ENCODE measurements around the gene PPCS. TPM values are rescaled to one million over a fixed set of nuclear protein-coding genes. Genes with fewer than 3 reads are reported as not detected.

PPCS gene
- total RNA-seq (2022) (56.1 and 56.9 TPM in 2 replicates), Bru-seq, nascent RNA (percentile 92 among the genes with signal in this experiment), BruChase-seq, experiment 1, labeled RNA remaining after a 6-hour chase (percentile 95 among the genes with signal in this experiment), BruChase-seq, experiment 2, labeled RNA remaining after a 2-hour chase (percentile 92 among the genes with signal in this experiment)
- long read RNA-seq, transcript PPCS-201 (3 exons, 984 nt) = minor isoform, 49 of 261 reads
- long read RNA-seq, transcript PPCS-203 (3 exons, 1,431 nt) = major isoform, 121 of 261 reads
- long read RNA-seq, transcript PPCS-207 (2 exons, 1,617 nt) = minor isoform, 5 of 261 reads
- long read RNA-seq, partial matches to known transcripts = 0 of 261 reads
- long read RNA-seq, other reads (novel, unspliced or antisense) = 81 of 261 reads

- Mint-ChIP-seq H3K27ac (ENCODE audit: low read depth, unreplicated experiment) (peak within 1 kb of the TSS; percentile 74), H3K4me3 (ENCODE audit: unreplicated experiment) (peak within 1 kb of the TSS; percentile 80), H3K4me1 (ENCODE audit: insufficient read depth, unreplicated experiment) (no peaks in the 10 kb centered on the region), H3K9me3 (ENCODE audit: unreplicated experiment) (no peaks in the 10 kb centered on the region), H3K36me3 (ENCODE audit: insufficient read depth, unreplicated experiment) (peaks cover 36% of the 10 kb centered on the region), H3K27me3 (ENCODE audit: insufficient read depth, unreplicated experiment) (no peaks in the 10 kb centered on the region)
- TF ChIP-seq, protein P1, sequence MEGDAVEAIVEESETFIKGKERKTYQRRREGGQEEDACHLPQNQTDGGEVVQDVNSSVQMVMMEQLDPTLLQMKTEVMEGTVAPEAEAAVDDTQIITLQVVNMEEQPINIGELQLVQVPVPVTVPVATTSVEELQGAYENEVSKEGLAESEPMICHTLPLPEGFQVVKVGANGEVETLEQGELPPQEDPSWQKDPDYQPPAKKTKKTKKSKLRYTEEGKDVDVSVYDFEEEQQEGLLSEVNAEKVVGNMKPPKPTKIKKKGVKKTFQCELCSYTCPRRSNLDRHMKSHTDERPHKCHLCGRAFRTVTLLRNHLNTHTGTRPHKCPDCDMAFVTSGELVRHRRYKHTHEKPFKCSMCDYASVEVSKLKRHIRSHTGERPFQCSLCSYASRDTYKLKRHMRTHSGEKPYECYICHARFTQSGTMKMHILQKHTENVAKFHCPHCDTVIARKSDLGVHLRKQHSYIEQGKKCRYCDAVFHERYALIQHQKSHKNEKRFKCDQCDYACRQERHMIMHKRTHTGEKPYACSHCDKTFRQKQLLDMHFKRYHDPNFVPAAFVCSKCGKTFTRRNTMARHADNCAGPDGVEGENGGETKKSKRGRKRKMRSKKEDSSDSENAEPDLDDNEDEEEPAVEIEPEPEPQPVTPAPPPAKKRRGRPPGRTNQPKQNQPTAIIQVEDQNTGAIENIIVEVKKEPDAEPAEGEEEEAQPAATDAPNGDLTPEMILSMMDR (IDR thresholded peaks at IDR 0.05; ENCODE audit: unreplicated experiment) = no peak
- DNase-seq (ENCODE audit: unreplicated experiment) = peak; percentile 84
- POLR2A ChIA-PET = interaction anchor here (0.7 to 1.6 kb wide), 13 partner anchors 10 to 390 kb away, joined by 3 to 10 read pairs (median 3); partner anchors contain the start of genes FOXJ3, PPIH and ZNF691
- CTCF ChIA-PET = interaction anchor here (0.6 kb wide), 1 partner anchor 26 kb away, joined by 4 read pairs; no protein-coding TSS in a partner anchor
- intact Hi-C loops (cut with micrococcal nuclease) = no loop called here
- TSS peak; percentile 85 for BruUV-seq (replicated peaks)
Measured at GRCh38 chr1:42456010-42456753, at the start of gene PPCS, which contains the start of gene ZMYND12. Gene PPCS, plus strand, starts transcription at chr1:42456543. Its CDS starts 23 bp downstream, at chr1:42456566. Gene ZMYND12, minus strand, starts transcription at chr1:42456022. Its CDS starts 25 bp downstream, at chr1:42455997.

DNA sequence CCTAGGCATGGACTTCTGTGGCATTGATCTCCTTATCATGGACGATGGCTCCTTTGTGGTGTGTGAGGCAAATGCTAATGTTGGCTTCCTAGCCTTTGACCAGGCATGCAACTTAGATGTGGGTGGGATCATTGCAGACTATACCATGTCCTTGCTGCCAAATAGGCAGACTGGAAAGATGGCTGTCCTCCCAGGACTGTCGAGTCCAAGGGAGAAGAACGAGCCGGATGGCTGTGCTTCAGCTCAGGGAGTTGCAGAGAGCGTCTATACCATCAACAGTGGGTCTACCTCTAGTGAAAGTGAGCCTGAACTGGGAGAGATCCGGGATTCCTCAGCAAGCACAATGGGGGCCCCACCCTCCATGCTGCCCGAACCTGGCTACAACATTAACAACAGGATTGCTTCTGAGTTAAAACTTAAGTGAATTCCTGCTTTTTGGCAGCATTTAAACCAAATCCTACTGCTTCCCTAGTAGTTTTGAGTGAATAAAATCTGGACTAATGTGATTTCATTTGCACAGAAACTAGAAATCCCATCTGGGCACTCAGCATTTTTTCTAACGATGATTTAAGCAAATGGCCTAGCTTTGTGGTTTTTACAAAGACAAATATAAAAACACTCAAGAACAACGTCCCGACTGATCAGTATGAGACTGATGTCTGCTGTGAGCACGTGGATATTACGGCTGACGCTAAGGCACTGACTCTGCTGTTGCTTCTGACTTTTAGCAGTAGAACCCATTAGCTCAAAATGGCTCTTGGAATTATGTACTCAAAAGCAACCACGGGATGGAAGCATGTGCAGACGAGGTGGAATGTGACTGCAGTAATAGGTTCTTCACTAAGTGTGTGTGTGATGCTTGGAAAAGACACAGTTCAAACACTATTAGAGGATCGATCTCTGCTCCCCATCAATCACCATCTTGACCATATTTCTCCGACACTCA is 41.5 kb upstream of the PPCS start:
- Mint-ChIP-seq H3K36me3 (ENCODE audit: insufficient read depth, unreplicated experiment) (no peaks in the 10 kb centered on the region), H3K27me3 (ENCODE audit: insufficient read depth, unreplicated experiment) (peaks cover 26% of the 10 kb centered on the region), H3K27ac (ENCODE audit: low read depth, unreplicated experiment) (no peak overlapping the region), H3K9me3 (ENCODE audit: unreplicated experiment) (no peaks in the 10 kb centered on the region), H3K4me3 (ENCODE audit: unreplicated experiment) (no peak overlapping the region), H3K4me1 (ENCODE audit: insufficient read depth, unreplicated experiment) (no peaks in the 10 kb centered on the region)
- POLR2A ChIA-PET = no interaction called here
- intact Hi-C loops (cut with micrococcal nuclease) = no loop called here
- no TSS peak for BruUV-seq (replicated peaks)
- TF ChIP-seq, protein P1 (IDR thresholded peaks at IDR 0.05; ENCODE audit: unreplicated experiment) = no peak
- CTCF ChIA-PET = no interaction called here
- DNase-seq (ENCODE audit: unreplicated experiment) = no peak

DNA sequence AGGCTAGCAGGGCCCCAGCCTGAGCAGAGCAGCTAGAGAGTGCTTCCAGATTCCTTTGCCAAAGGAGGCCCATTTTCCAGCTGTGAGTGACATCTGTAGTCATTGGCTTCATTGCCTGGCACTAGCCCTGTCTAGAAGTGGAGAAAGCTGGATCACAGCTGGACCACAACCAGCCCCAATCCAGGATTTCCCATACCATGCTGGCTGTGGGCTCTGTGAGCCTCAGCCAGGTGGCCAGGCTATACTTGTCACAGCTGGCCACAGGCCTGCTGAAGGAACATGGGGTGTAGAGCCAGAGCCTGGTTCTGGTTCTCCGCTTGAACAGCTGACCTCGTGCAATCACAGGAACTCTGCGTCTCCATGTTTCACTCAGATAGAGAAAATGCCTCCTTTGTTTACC is 39.2 kb upstream of the PPCS start:
- no TSS peak for BruUV-seq (replicated peaks)
- Mint-ChIP-seq H3K9me3 (ENCODE audit: unreplicated experiment) (no peaks in the 10 kb centered on the region), H3K27me3 (ENCODE audit: insufficient read depth, unreplicated experiment) (peaks cover 29% of the 10 kb centered on the region), H3K27ac (ENCODE audit: low read depth, unreplicated experiment) (no peak overlapping the region), H3K4me1 (ENCODE audit: insufficient read depth, unreplicated experiment) (peaks cover 4% of the 10 kb centered on the region), H3K4me3 (ENCODE audit: unreplicated experiment) (no peak overlapping the region), H3K36me3 (ENCODE audit: insufficient read depth, unreplicated experiment) (no peaks in the 10 kb centered on the region)
- ChIA-PET POLR2A (interaction anchor here (0.5 kb wide), 1 partner anchor 132 kb away, joined by 3 read pairs; no protein-coding TSS in a partner anchor), CTCF (no interaction called here)
- DNase-seq (ENCODE audit: unreplicated experiment) = no peak
- intact Hi-C loops (cut with micrococcal nuclease) = no loop called here
- TF ChIP-seq, protein P1 (IDR thresholded peaks at IDR 0.05; ENCODE audit: unreplicated experiment) = no peak
